Measurements from ENCODE around the gene LMX1B.

Gene LMX1B

GRCh38 chr9:126635661-126636439, 22.1 kb downstream of the LMX1B start (continued):
- TF ChIP-seq, protein P1, sequence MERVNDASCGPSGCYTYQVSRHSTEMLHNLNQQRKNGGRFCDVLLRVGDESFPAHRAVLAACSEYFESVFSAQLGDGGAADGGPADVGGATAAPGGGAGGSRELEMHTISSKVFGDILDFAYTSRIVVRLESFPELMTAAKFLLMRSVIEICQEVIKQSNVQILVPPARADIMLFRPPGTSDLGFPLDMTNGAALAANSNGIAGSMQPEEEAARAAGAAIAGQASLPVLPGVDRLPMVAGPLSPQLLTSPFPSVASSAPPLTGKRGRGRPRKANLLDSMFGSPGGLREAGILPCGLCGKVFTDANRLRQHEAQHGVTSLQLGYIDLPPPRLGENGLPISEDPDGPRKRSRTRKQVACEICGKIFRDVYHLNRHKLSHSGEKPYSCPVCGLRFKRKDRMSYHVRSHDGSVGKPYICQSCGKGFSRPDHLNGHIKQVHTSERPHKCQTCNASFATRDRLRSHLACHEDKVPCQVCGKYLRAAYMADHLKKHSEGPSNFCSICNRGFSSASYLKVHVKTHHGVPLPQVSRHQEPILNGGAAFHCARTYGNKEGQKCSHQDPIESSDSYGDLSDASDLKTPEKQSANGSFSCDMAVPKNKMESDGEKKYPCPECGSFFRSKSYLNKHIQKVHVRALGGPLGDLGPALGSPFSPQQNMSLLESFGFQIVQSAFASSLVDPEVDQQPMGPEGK (tag by site-specific recombination; IDR thresholded peaks at IDR 0.05): no peak

DNA sequence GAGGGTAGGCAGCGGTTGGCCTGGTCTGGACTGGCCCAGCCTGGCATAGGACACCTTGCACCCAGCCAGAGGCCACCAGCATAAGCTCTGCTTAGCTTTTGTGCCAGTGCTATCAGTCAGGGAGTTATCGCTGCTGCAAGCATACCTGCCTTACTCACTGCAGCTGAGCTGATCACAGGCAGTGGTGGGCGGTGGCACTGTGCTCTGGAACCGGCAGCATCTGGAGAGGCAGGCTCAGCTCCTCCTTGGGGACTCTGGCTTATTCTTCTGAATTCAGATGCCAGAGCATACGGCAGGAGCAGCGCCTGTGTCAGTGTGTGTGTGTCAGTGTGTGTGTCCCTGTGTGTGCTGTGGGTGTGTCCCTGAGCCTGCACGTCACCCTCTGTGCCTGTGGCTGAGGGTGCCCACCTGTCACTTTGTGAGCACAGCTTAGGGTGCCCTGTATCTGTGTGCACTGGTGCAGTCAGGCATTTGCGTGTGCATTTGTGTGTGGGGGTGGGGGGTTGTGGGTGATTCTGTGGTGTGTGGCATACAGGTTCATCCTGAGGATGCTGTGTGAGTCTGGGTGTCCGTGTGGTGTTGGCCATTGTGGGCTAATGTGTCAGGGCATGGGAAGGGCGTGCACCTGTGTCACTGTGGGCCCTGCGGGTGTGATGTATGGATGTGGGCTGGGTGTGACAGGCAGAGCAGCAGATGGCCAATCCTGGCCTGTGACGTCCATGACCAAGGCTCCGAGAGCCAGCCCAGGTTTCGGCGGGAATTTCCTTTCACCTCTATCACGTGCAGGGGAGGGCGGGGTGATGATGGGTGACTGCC, 23.5 kb downstream of the LMX1B start:
- no peak overlapping the region for H3K4me3 ChIP-seq (ENCODE audit: low read depth, low read length)
- H3K9me3 ChIP-seq (ENCODE audit: control insufficient read depth, insufficient read depth, low read depth, low read length): no peaks in the 10 kb centered on the region
- H3K4me1 ChIP-seq (ENCODE audit: control insufficient read depth, insufficient read depth, low read length): no peaks in the 10 kb centered on the region; the same call in 1 of the 2 replicates
- CTCF ChIA-PET: interaction anchor here (0.5 kb wide), 1 partner anchor 33 kb away, joined by 3 read pairs; no protein-coding TSS in a partner anchor
- no peak overlapping the region for H3K27ac ChIP-seq (ENCODE audit: extremely low read depth, low read depth, low read length)
- H3K36me3 ChIP-seq (ENCODE audit: control insufficient read depth in 2 of 2, insufficient read depth in 1 of 2, low read length in 2 of 2): peaks cover 0 to 6% of the 10 kb centered on the region in 2 experiments; a peak in 1 of 3 replicates
- POLR2A ChIA-PET: no interaction called here
- TF ChIP-seq ZNF600 (tag by site-specific recombination; IDR thresholded peaks at IDR 0.05) (peak; percentile 70), ZFP69B (tag by site-specific recombination; IDR thresholded peaks at IDR 0.05) (no peak), ZBTB17 (tag by site-specific recombination; IDR thresholded peaks at IDR 0.05) (peak; percentile 29; the same call in 1 of the 2 replicates), SP7 (tag by site-specific recombination; IDR thresholded peaks at IDR 0.05) (no peak), ZNF138 (tag by site-specific recombination; IDR thresholded peaks at IDR 0.05; ENCODE audit: borderline replicate concordance) (no peak), ZFHX2 (tag by site-specific recombination; conservative IDR thresholded peaks at IDR 0.05) (peak; percentile 39), WT1 (tag by site-specific recombination; IDR thresholded peaks at IDR 0.05) (no peak)
- TF ChIP-seq, protein P2, sequence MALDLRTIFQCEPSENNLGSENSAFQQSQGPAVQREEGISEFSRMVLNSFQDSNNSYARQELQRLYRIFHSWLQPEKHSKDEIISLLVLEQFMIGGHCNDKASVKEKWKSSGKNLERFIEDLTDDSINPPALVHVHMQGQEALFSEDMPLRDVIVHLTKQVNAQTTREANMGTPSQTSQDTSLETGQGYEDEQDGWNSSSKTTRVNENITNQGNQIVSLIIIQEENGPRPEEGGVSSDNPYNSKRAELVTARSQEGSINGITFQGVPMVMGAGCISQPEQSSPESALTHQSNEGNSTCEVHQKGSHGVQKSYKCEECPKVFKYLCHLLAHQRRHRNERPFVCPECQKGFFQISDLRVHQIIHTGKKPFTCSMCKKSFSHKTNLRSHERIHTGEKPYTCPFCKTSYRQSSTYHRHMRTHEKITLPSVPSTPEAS (tag by site-specific recombination; IDR thresholded peaks at IDR 0.05): peak; percentile 81
- TF ChIP-seq, protein P3, sequence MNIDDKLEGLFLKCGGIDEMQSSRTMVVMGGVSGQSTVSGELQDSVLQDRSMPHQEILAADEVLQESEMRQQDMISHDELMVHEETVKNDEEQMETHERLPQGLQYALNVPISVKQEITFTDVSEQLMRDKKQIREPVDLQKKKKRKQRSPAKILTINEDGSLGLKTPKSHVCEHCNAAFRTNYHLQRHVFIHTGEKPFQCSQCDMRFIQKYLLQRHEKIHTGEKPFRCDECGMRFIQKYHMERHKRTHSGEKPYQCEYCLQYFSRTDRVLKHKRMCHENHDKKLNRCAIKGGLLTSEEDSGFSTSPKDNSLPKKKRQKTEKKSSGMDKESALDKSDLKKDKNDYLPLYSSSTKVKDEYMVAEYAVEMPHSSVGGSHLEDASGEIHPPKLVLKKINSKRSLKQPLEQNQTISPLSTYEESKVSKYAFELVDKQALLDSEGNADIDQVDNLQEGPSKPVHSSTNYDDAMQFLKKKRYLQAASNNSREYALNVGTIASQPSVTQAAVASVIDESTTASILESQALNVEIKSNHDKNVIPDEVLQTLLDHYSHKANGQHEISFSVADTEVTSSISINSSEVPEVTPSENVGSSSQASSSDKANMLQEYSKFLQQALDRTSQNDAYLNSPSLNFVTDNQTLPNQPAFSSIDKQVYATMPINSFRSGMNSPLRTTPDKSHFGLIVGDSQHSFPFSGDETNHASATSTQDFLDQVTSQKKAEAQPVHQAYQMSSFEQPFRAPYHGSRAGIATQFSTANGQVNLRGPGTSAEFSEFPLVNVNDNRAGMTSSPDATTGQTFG (tag by site-specific recombination; IDR thresholded peaks at IDR 0.05; ENCODE audit: borderline replicate concordance): no peak

GRCh38 chr9:126638571-126639132, 24.9 kb downstream of the LMX1B start:
- Histone ChIP-seq H3K27ac (ENCODE audit: extremely low read depth, low read depth, low read length) (no peak overlapping the region), H3K36me3 (ENCODE audit: control insufficient read depth in 2 of 2, insufficient read depth in 1 of 2, low read length in 2 of 2) (peaks cover 0 to 6% of the 10 kb centered on the region in 2 experiments; a peak in 1 of 3 replicates), H3K9me3 (ENCODE audit: control insufficient read depth, insufficient read depth, low read depth, low read length) (no peaks in the 10 kb centered on the region), H3K4me1 (ENCODE audit: control insufficient read depth, insufficient read depth, low read length) (peaks cover 5% of the 10 kb centered on the region; the same call in 1 of the 2 replicates), H3K4me3 (ENCODE audit: low read depth, low read length) (no peak overlapping the region)
- ChIA-PET CTCF (interaction anchor here (1.6 kb wide), 1 partner anchor 64 kb away, joined by 6 read pairs; no protein-coding TSS in a partner anchor), POLR2A (no interaction called here)
- TF ChIP-seq EGR2 (tag by site-specific recombination; IDR thresholded peaks at IDR 0.05; ENCODE audit: low read depth) (no peak), GLI2 (tag by site-specific recombination; IDR thresholded peaks at IDR 0.05; ENCODE audit: borderline replicate concordance, low read depth) (no peak), ZBTB7A (tag by site-specific recombination; IDR thresholded peaks at IDR 0.05; ENCODE audit: low read depth) (no peak), SP2 (tag by site-specific recombination; IDR thresholded peaks at IDR 0.05) (peak; percentile 21), ZNF146 (tag by site-specific recombination; IDR thresholded peaks at IDR 0.05) (0 out of 2 replicates have a peak, but pooled peaks have one; percentile 28), ZBTB48 (tag by site-specific recombination; IDR thresholded peaks at IDR 0.05) (no peak), WT1 (tag by site-specific recombination; IDR thresholded peaks at IDR 0.05) (no peak), ZNF514 (tag by site-specific recombination; IDR thresholded peaks at IDR 0.05) (no peak), ZNF398 (tag by site-specific recombination; IDR thresholded peaks at IDR 0.05) (peak; percentile 66), FEZF1 (tag by site-specific recombination; IDR thresholded peaks at IDR 0.05) (no peak), ZNF596 (tag by site-specific recombination; IDR thresholded peaks at IDR 0.05) (no peak)
- TF ChIP-seq, protein P1 (tag by site-specific recombination; IDR thresholded peaks at IDR 0.05): 0 out of 2 replicates have a peak, but pooled peaks have one; percentile 20

Measured in HEK293 (cell line).